Gastrocnemius medialis (tissue), 4 donors: Measurements from ENCODE around the gene HEBP1. TPM values are rescaled to one million over a fixed set of nuclear protein-coding genes. Genes with fewer than 3 reads are reported as not detected.

Experiments
- ATAC-seq, 2 donors: fragments of 150-250 bp; one replicate each; pipeline ENCODE4 v1.9.1; 2016
- DNase-seq, 2 donors: peaks; one replicate each; pipeline ENCODE4 v3.0.0-alpha.2; 2019
- H3K27ac ChIP-seq, 4 donors: fragments of 200-600 bp; sonication (generic); 1 replicate in 1 of 4; 2 replicates in 3 of 4; pipeline ENCODE4 v1.5.1; 2016 to 2018; ENCODE audit warnings: mild to moderate bottlenecking in 2 of 4, moderate library complexity in 1 of 4
- H3K27me3 ChIP-seq, 3 donors: fragments of 200-600 bp; sonication (generic) in 2 of 3; 1 replicate in 1 of 3; 2 replicates in 2 of 3; pipeline versions ENCODE4 v1.5.1 to v1.6.0; 2016 to 2019; ENCODE audit warnings: mild to moderate bottlenecking in 1 of 3, moderate library complexity in 1 of 3
- H3K36me3 ChIP-seq, 2 donors: fragments of 200-600 bp; sonication (generic) in 1 of 2; one replicate each; pipeline ENCODE4 v1.5.1; 2017 to 2018
- H3K4me1 ChIP-seq, 2 donors: fragments of 200-600 bp; sonication (generic) in 1 of 2; one replicate each; pipeline ENCODE4 v1.5.1; 2016 to 2017; ENCODE audit warnings: mild to moderate bottlenecking in 2 of 2
- H3K4me3 ChIP-seq, 4 donors: fragments of 200-600 bp; sonication (generic) in 3 of 4; 1 replicate in 1 of 4; 2 replicates in 3 of 4; pipeline ENCODE4 v1.5.1; 2016 to 2019; ENCODE audit warnings: mild to moderate bottlenecking in 2 of 4
- H3K9me3 ChIP-seq, 3 donors: fragments of 200-600 bp; sonication (generic) in 2 of 3; 1 replicate in 1 of 3; 2 replicates in 2 of 3; pipeline ENCODE4 v1.5.1; 2016 to 2019
- CTCF ChIP-seq, 5 experiments: fragments of 450-650 bp in 3 of 5; fragments of 200-600 bp in 2 of 5; sonication (generic) in 2 of 5; IDR thresholded peaks in 4 of 5; conservative IDR thresholded peaks in 1 of 5; 1 replicate in 4 of 5; 2 replicates in 1 of 5; pipeline ENCODE4 v1.5.1; 2016 to 2019; ENCODE audit warnings: antibody characterized with exemption in 5 of 5, mild to moderate bottlenecking in 3 of 5, moderate library complexity in 3 of 5
- POLR2A ChIP-seq, 2 donors: fragments of 450-650 bp; IDR thresholded peaks; one replicate each; pipeline ENCODE4 v1.6.1; 2017; ENCODE audit warnings: antibody characterized with exemption in 2 of 2, mild to moderate bottlenecking in 2 of 2, moderate library complexity in 2 of 2
- in situ Hi-C, 4 donors: fragments of 200-750 bp; cut with MboI; loops; one replicate each; pipeline versions ENCODE4 v1.15.0 to v1.8.0; 2017; ENCODE audit warnings: low sequenced_read_pairs in 4 of 4
- intact Hi-C: fragments of 100-400 bp; cut with DNase I; formaldehyde crosslinking; loops from one replicate; pipeline ENCODE4 v1.15.1; 2023; ENCODE audit warnings: low total_unique reads
- total RNA-seq, 4 donors: library from RNA; depleted of rRNA; stranded (reverse); fragments of >200 nt; gene quantifications; one replicate each; pipeline versions ENCODE4 v1.1.0 to v1.2.3, GENCODE V29; 2016

The HEBP1 gene
- total RNA-seq, 4 donors from 2014 or later: 3.8 to 15.8 (median 9.9) TPM

DNA sequence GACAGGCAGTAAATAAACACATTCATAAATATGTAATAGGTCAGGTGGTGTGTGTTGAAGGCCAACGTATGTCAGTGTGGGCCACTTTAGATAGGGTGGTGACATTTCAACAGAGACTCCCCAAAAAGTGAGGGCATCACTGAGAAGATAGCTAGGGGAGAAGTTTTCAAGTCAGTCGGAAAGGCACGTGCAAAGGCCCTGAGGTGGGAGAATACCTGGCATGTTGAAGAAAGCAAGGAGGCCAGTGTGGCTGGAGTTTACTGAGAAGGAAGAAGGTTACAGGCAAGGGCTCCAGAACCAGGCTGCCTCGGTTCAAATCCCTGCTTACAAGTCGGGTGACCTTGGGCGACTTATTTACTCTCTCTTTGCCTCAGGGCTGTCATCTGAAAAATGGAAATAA, 11.0 kb upstream of the HEBP1 start:
- Histone ChIP-seq H3K27me3 (no peaks in the 10 kb centered on the region), H3K9me3 (no peaks in the 10 kb centered on the region), H3K4me3 (no peak overlapping the region), H3K36me3 (no peaks in the 10 kb centered on the region), H3K27ac (no peak overlapping the region), H3K4me1 (no peaks in the 10 kb centered on the region)
- no peak for TF ChIP-seq POLR2A (IDR thresholded peaks at IDR 0.05)
- no peak for TF ChIP-seq CTCF (IDR thresholded peaks at IDR 0.05 in 4 of 5, conservative IDR thresholded peaks at IDR 0.05 in 1 of 5)
- ATAC-seq (no peak), DNase-seq (no peak)
- in situ Hi-C loops: no loop called here
- intact Hi-C loops: no loop called here

GRCh38 chr12:13008741-13009380, 8.8 kb upstream of the HEBP1 start:
- Histone ChIP-seq H3K27me3 (no peaks in the 10 kb centered on the region), H3K4me3 (no peak overlapping the region), H3K9me3 (no peaks in the 10 kb centered on the region), H3K36me3 (no peaks in the 10 kb centered on the region), H3K27ac (no peak overlapping the region), H3K4me1 (no peaks in the 10 kb centered on the region)
- no peak for ATAC-seq
- intact Hi-C loops (no loop called here), in situ Hi-C loops (no loop called here)
- TF ChIP-seq CTCF (IDR thresholded peaks at IDR 0.05 in 4 of 5, conservative IDR thresholded peaks at IDR 0.05 in 1 of 5): no peak
- no peak for TF ChIP-seq POLR2A (IDR thresholded peaks at IDR 0.05)
- DNase-seq: no peak

DNA sequence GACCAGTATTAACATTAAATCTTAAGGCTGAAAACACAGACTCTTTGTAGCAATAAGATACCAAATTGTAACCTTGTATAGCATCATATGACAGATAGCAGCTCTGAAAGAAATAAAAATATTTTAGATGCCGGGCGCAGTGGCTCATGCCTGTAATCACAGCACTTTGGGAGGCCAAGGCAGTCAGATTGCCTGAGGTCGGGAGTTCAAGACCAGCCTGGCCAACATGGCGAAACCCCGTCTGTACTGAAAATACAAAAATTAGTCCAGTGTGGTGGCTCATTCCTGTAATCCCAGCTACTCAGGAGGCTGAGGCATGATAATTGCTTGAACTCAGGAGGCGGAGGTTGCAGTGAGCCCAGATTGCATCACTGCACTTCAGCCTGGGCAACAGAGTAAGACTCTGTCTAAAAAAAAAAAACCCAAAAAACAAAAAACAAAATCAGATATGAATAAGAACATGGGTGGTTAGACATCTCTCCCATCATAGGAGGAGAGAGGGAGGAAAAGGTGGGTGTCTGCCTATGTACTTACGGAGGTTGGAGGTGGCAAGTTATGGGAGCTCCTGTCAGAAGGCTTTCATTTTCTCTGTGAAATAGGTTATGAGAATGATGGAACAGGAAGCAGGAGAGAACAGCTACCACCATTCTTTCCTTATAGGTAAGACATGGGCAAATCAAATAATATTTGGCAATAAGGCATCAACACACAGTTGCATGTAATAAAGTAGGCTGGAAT, 7.6 kb upstream of the HEBP1 start:
- Histone ChIP-seq H3K9me3 (no peaks in the 10 kb centered on the region), H3K36me3 (no peaks in the 10 kb centered on the region), H3K4me3 (no peak overlapping the region), H3K4me1 (no peaks in the 10 kb centered on the region), H3K27ac (no peak overlapping the region), H3K27me3 (no peaks in the 10 kb centered on the region)
- intact Hi-C loops (no loop called here), in situ Hi-C loops (no loop called here)
- TF ChIP-seq CTCF (IDR thresholded peaks at IDR 0.05 in 4 of 5, conservative IDR thresholded peaks at IDR 0.05 in 1 of 5) (no peak), POLR2A (IDR thresholded peaks at IDR 0.05) (no peak)
- ATAC-seq (no peak), DNase-seq (no peak)

GRCh38 chr12:13005649-13006048, 5.6 kb upstream of the HEBP1 start:
- no peaks in the 10 kb centered on the region for H3K9me3 ChIP-seq
- no peak for ATAC-seq
- DNase-seq: no peak
- in situ Hi-C loops: no loop called here
- no peak overlapping the region for H3K27ac ChIP-seq
- H3K27me3 ChIP-seq: no peaks in the 10 kb centered on the region
- H3K4me3 ChIP-seq: no peak overlapping the region
- intact Hi-C loops: no loop called here
- TF ChIP-seq POLR2A (IDR thresholded peaks at IDR 0.05) (no peak), CTCF (IDR thresholded peaks at IDR 0.05 in 4 of 5, conservative IDR thresholded peaks at IDR 0.05 in 1 of 5) (no peak)
- no peaks in the 10 kb centered on the region for H3K4me1 ChIP-seq
- H3K36me3 ChIP-seq: no peaks in the 10 kb centered on the region
